NCI-H2171 treated with DMSO at 0.1 percent for 48 hours (cell line): Measurements from ENCODE around the gene NAXD.
"Not testable (repeated sequence)": the region's sequence is repeated elsewhere in the genome, so short reads cannot be mapped to it uniquely, and the experiment has no call there.

Experiments used
- DNase-seq: peaks from one replicate; lab custom pipeline; 2025; lab: John Stamatoyannopoulos, UW

The NAXD gene

GRCh38 chr13:110664673-110665072, 49.3 kb downstream of the NAXD start:
- DNase-seq, result no peak

DNA sequence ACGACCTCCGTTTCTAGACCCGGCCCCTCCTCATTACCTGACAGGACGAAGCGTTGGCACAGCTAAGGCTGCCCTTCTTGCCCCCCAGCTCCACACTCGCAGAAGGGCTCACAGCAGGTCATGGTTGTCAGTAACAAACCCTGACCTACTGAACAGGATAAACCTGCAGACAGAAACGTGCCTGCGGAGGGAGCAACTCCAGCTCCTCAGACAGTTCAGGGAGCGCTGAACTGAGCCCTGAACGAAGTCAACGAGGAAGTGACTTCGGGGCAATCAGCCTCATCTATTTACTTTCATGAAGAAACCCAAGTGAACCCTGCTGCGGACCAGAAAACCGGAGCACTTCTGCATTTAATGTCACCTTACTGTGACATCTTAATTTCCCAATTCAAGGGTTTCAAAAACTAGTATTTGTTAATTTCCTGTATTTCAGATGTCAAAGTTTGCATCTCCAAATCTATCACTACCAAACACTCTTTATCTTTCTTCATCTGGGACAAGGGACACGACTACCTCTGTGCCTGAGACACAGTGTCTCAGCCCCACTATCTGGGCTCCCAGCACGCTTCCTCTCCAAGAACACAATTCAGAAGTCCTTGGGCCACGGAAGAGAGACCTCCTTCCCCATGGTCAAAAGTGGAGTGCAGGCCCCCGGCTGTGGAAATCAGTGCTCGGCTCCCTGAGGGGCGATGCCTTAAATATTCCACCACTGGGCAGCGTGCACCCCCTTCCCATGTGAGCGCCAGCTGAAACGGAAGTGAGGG, 50.3 kb downstream of the NAXD start:
- no peak for DNase-seq

GRCh38 chr13:110666255-110666533, 50.8 kb downstream of the NAXD start:
- DNase-seq, result no peak

DNA sequence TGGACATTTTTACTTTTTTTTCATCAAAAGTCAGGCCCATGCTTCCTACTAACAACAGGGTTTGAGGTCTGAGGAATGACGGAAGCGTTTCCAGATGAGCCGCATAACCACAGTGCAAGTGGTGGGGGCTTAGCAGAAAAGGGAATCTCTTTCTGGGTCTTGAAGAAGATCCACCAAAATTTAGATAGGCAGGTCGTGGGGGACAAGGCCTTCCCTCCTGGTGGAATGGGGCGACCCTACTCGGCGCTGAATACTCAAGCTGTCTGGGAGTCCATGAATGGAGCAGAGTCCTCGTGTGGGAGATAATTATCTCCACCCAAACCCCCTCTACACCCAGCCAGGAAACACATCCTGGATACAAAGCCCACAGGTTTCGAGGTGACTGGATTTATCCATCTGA, 53.7 kb downstream of the NAXD start:
- DNase-seq, result no peak

- not testable (repeated sequence) for DNase-seq
Measured at GRCh38 chr13:110669814-110670213, 54.5 kb downstream of the NAXD start.

- peak; percentile 58 for DNase-seq
Measured at GRCh38 chr13:110676595-110677587, 61.5 kb downstream of the NAXD start.

- no peak for DNase-seq
Measured at GRCh38 chr13:110677731-110678545, 62.6 kb downstream of the NAXD start.

DNA sequence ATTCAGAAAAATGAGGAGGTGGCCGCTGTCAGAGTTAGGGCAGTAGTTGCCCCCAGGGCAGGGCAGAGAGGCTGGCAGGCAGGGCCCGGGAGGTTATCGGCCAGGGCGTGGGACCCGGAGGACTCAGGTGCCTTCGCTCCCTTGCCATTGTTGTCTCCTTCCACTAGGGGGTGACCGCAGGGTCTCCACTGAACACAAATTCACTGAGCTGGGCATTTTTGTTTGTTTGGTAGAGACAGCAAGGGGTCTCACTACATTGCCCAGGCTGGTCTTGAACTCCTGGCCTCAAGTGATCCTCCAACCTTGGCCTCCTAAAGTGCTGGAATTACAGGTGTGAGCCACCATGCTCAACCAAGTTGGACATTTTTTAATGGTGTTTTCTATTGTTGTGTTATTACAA, 65.5 kb downstream of the NAXD start:
- no peak for DNase-seq

DNA sequence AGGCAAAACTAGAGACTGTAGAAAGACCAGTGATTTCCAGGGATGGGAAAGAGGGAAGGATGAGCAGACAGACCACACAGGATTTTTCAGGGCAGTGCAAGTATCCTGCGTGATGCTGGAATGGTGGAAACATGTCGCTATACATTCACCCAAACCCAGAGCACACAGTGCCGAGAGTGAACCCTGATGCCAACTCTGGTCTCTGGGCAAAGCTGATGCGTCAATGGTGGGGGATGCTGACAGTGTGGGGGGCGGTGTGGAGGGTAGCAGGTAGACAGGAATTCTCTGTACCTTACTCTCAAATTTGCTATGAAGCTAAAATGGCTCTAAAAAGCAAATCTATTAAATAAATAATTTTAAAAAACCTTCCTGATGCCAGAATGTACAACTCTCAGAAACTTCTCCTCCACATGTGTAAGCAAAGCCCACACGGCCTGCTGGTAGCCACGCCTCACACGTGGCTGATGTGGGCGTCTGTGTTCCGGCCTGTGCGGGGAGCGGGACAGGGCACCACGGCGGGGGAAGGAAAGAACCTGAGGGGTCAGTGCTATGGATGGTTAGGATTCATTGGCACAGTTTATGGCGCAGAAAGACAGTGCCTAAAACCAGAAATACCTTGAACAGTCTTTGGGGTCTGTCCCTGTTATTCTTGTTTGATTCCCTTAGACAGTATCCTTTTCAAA, 66.7 kb downstream of the NAXD start:
- no peak for DNase-seq

DNA sequence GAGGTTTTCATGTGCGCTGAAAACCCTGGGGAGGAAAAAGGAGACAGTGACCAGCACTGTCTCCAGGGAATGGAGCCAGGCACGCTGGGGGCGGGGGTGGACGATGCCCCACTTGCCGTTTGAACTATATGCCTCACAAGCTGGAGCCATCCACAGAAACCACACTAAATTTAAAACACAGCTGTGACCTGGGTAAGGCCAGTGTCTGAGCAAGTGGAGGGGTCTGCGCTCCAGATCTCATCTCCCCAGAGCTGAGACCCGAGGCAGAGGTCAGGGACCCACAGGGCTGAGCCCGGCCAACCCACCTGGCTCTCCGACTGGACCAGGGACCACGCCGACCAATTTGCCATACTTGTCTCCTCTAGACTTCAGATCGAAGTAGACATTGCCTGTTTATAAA, 67.4 kb downstream of the NAXD start:
- no peak for DNase-seq

GRCh38 chr13:110683203-110683883, 68.0 kb downstream of the NAXD start:
- no peak for DNase-seq

DNA sequence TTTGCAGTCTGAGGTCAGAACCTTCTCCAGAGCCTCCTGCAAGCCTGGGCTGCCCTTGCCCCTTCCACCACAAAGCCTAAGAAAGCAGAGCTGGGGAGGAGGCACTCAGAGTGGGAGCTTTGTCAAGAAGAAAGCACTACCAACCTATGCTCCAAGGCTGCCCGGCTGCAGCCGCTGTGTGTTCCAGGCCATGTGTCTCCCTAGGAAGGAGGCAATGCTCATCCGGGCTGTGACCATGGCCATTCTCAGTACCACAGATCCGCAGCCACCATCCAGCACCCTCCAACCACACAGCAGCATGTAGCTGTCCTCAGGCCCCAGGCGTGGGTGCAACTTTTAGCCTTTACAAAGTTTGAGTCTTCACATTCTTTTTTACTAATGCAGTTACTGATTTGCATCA, 68.6 kb downstream of the NAXD start:
- DNase-seq, result no peak

- no peak for DNase-seq
Measured at GRCh38 chr13:110684388-110685056, 69.2 kb downstream of the NAXD start.

DNA sequence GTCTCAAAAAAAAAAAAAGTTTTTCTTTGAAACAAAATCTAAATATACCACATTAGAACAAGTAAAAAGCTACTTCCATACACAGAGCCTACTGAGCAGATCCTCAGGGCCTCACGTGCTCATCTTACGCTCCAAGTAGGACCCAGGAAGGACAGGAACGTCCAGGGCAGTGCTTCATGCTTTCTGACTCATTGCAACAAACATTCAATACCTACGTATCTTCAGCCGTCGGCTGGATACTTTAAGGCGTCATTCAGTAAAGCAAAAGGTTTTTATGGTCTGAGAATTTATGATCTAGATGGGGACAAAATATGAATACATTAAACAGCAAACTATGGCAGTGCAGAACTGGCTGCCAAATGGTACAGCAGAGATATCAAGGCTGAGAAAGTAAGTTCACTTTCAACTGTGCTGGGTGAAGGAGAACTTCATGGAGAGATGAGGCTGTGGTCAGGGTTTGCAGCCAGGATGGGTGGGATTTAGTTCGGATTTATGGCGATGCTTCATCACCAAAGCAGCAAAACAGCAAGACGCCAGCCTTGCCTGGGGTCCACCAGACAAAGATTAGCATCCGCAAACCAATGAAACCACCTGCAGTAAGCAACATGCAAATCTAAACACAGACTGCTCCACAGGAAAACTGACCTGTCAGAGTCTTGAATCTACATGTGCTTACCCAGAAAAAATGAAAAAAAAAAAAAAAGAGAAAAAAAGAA, 70.1 kb downstream of the NAXD start:
- no peak for DNase-seq

GRCh38 chr13:110687736-110688135, 72.4 kb downstream of the NAXD start:
- no peak for DNase-seq

GRCh38 chr13:110689041-110689440, 73.7 kb downstream of the NAXD start:
- DNase-seq, result no peak
